ENCODE results near the gene TOLLIP.

Gene TOLLIP

DNA sequence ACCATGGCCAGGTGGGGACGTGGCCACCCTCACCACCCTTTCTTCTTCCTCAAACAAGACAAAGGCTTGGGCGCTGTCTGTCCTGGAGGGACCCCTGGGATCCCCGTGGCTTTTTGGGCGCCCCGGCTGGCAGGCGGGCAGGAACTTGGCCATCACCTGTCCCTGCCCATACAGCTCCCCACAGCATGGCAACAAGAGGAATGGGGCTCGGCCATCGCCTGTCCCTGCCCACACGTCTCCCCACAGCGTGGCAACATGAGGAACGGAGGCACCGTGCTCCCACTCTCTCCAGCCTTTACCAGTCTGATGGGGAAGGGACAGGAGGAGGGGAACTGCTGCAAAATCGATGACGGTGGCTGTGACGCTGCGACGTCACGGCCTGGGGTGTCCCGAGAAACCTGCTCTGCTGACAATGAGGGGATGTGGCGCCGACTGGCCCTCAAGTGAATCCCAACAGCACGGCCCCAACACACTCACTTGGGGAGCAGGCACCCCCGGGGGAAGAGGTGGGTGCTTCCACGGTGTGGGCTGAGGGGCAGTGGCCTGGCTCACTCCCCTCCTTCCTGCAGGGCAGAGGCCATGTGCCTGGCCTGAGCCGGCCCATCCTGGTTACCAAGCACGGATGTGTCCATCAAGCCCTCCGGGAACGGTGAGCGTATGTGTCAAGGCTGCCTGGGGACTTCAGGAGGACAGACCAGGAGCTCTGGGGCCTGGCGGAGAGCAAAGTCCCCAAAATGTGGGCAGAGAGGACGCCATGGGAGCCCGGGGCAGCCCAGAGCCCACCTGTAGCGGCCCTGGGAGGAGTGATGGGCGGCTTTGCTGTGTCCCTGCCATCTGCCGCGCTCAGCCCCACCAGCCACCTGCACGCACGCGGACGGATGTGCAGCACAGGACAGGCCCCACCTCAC lies 30.4 kb downstream of the TOLLIP start:
- Histone ChIP-seq H3K36me3 (ENCODE audit: control insufficient read depth, low read length) (no peaks in the 10 kb centered on the region), H3K9me3 (ENCODE audit: control insufficient read depth, insufficient read depth, low read length) (no peaks in the 10 kb centered on the region), H3K27ac (ENCODE audit: low read depth, low read length) (no peak overlapping the region), H3K79me2 (ENCODE audit: control insufficient read depth, low read length) (no peaks in the 10 kb centered on the region), H3K27me3 (ENCODE audit: control insufficient read depth, low read length) (no peaks in the 10 kb centered on the region), H4K20me1 (ENCODE audit: control insufficient read depth, insufficient read depth, low read depth, low read length) (no peaks in the 10 kb centered on the region), H3K4me2 (ENCODE audit: low read length) (no peak overlapping the region), H3F3A (ENCODE audit: control insufficient read depth, insufficient read depth) (no peaks in the 10 kb centered on the region), H3K4me1 (ENCODE audit: control insufficient read depth, low read length) (no peaks in the 10 kb centered on the region), H3K9me2 (replicated peaks; ENCODE audit: control insufficient read depth, low read length) (no peaks in the 10 kb centered on the region), H3K4me3 (ENCODE audit: low read length) (no peak overlapping the region)
- TF ChIP-seq, protein P1, sequence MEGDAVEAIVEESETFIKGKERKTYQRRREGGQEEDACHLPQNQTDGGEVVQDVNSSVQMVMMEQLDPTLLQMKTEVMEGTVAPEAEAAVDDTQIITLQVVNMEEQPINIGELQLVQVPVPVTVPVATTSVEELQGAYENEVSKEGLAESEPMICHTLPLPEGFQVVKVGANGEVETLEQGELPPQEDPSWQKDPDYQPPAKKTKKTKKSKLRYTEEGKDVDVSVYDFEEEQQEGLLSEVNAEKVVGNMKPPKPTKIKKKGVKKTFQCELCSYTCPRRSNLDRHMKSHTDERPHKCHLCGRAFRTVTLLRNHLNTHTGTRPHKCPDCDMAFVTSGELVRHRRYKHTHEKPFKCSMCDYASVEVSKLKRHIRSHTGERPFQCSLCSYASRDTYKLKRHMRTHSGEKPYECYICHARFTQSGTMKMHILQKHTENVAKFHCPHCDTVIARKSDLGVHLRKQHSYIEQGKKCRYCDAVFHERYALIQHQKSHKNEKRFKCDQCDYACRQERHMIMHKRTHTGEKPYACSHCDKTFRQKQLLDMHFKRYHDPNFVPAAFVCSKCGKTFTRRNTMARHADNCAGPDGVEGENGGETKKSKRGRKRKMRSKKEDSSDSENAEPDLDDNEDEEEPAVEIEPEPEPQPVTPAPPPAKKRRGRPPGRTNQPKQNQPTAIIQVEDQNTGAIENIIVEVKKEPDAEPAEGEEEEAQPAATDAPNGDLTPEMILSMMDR (IDR thresholded peaks at IDR 0.05; ENCODE audit: low read depth, low read length, poor library complexity, severe bottlenecking): no peak
- no peak for TF ChIP-seq EZH2phosphoT487 (IDR thresholded peaks at IDR 0.05; ENCODE audit: borderline replicate concordance, low read length)

GRCh38 chr11:1277936-1278512 lies 31.4 kb downstream of the TOLLIP start:
- Histone ChIP-seq H4K20me1 (ENCODE audit: control insufficient read depth, insufficient read depth, low read depth, low read length) (no peaks in the 10 kb centered on the region), H3K27ac (ENCODE audit: low read depth, low read length) (no peak overlapping the region), H3K4me2 (ENCODE audit: low read length) (no peak overlapping the region), H3K9me3 (ENCODE audit: control insufficient read depth, insufficient read depth, low read length) (no peaks in the 10 kb centered on the region), H3K36me3 (ENCODE audit: control insufficient read depth, low read length) (no peaks in the 10 kb centered on the region), H3K9me2 (replicated peaks; ENCODE audit: control insufficient read depth, low read length) (no peaks in the 10 kb centered on the region), H3F3A (ENCODE audit: control insufficient read depth, insufficient read depth) (no peaks in the 10 kb centered on the region), H3K27me3 (ENCODE audit: control insufficient read depth, low read length) (no peaks in the 10 kb centered on the region), H3K79me2 (ENCODE audit: control insufficient read depth, low read length) (no peaks in the 10 kb centered on the region), H3K4me3 (ENCODE audit: low read length) (no peak overlapping the region), H3K4me1 (ENCODE audit: control insufficient read depth, low read length) (no peaks in the 10 kb centered on the region)
- no peak for TF ChIP-seq EZH2phosphoT487 (IDR thresholded peaks at IDR 0.05; ENCODE audit: borderline replicate concordance, low read length)
- TF ChIP-seq, protein P1 (IDR thresholded peaks at IDR 0.05; ENCODE audit: low read depth, low read length, poor library complexity, severe bottlenecking): no peak

GRCh38 chr11:1276866-1277615 lies 32.4 kb downstream of the TOLLIP start:
- no peak overlapping the region for H3K4me2 ChIP-seq (ENCODE audit: low read length)
- no peaks in the 10 kb centered on the region for H3K36me3 ChIP-seq (ENCODE audit: control insufficient read depth, low read length)
- no peaks in the 10 kb centered on the region for H4K20me1 ChIP-seq (ENCODE audit: control insufficient read depth, insufficient read depth, low read depth, low read length)
- no peaks in the 10 kb centered on the region for H3K9me3 ChIP-seq (ENCODE audit: control insufficient read depth, insufficient read depth, low read length)
- H3K27ac ChIP-seq (ENCODE audit: low read depth, low read length): no peak overlapping the region
- H3K79me2 ChIP-seq (ENCODE audit: control insufficient read depth, low read length): no peaks in the 10 kb centered on the region
- H3K4me3 ChIP-seq (ENCODE audit: low read length): no peak overlapping the region
- TF ChIP-seq, protein P1 (IDR thresholded peaks at IDR 0.05; ENCODE audit: low read depth, low read length, poor library complexity, severe bottlenecking): no peak
- TF ChIP-seq EZH2phosphoT487 (IDR thresholded peaks at IDR 0.05; ENCODE audit: borderline replicate concordance, low read length): no peak
- H3F3A ChIP-seq (ENCODE audit: control insufficient read depth, insufficient read depth): no peaks in the 10 kb centered on the region
- H3K4me1 ChIP-seq (ENCODE audit: control insufficient read depth, low read length): no peaks in the 10 kb centered on the region
- no peaks in the 10 kb centered on the region for H3K27me3 ChIP-seq (ENCODE audit: control insufficient read depth, low read length)
- no peaks in the 10 kb centered on the region for H3K9me2 ChIP-seq (replicated peaks; ENCODE audit: control insufficient read depth, low read length)

Measured in DOHH2 (cell line).